Gastrocnemius medialis (tissue), 4 donors: Measurements from ENCODE around the gene CLEC3B. TPM values are rescaled to one million over a fixed set of nuclear protein-coding genes. Genes with fewer than 3 reads are reported as not detected.

Source experiments
- ATAC-seq, 2 donors: fragments of 150-250 bp; one replicate each; pipeline ENCODE4 v1.9.1; 2016
- DNase-seq, 2 donors: peaks; one replicate each; pipeline ENCODE4 v3.0.0-alpha.2; 2019
- H3K27ac ChIP-seq, 4 donors: fragments of 200-600 bp; sonication (generic); 1 replicate in 1 of 4; 2 replicates in 3 of 4; pipeline ENCODE4 v1.5.1; 2016 to 2018; ENCODE audit warnings: mild to moderate bottlenecking in 2 of 4, moderate library complexity in 1 of 4
- H3K27me3 ChIP-seq, 3 donors: fragments of 200-600 bp; sonication (generic) in 2 of 3; 1 replicate in 1 of 3; 2 replicates in 2 of 3; pipeline versions ENCODE4 v1.5.1 to v1.6.0; 2016 to 2019; ENCODE audit warnings: mild to moderate bottlenecking in 1 of 3, moderate library complexity in 1 of 3
- H3K36me3 ChIP-seq, 2 donors: fragments of 200-600 bp; sonication (generic) in 1 of 2; one replicate each; pipeline ENCODE4 v1.5.1; 2017 to 2018
- H3K4me1 ChIP-seq, 2 donors: fragments of 200-600 bp; sonication (generic) in 1 of 2; one replicate each; pipeline ENCODE4 v1.5.1; 2016 to 2017; ENCODE audit warnings: mild to moderate bottlenecking in 2 of 2
- H3K4me3 ChIP-seq, 4 donors: fragments of 200-600 bp; sonication (generic) in 3 of 4; 1 replicate in 1 of 4; 2 replicates in 3 of 4; pipeline ENCODE4 v1.5.1; 2016 to 2019; ENCODE audit warnings: mild to moderate bottlenecking in 2 of 4
- H3K9me3 ChIP-seq, 3 donors: fragments of 200-600 bp; sonication (generic) in 2 of 3; 1 replicate in 1 of 3; 2 replicates in 2 of 3; pipeline ENCODE4 v1.5.1; 2016 to 2019
- POLR2A ChIP-seq, 2 donors: fragments of 450-650 bp; IDR thresholded peaks; one replicate each; pipeline ENCODE4 v1.6.1; 2017; ENCODE audit warnings: antibody characterized with exemption in 2 of 2, mild to moderate bottlenecking in 2 of 2, moderate library complexity in 2 of 2
- in situ Hi-C, 4 donors: fragments of 200-750 bp; cut with MboI; loops; one replicate each; pipeline versions ENCODE4 v1.15.0 to v1.8.0; 2017; ENCODE audit warnings: low sequenced_read_pairs in 4 of 4
- intact Hi-C: fragments of 100-400 bp; cut with DNase I; formaldehyde crosslinking; loops from one replicate; pipeline ENCODE4 v1.15.1; 2023; ENCODE audit warnings: low total_unique reads
- total RNA-seq, 4 donors: library from RNA; depleted of rRNA; stranded (reverse); fragments of >200 nt; gene quantifications; one replicate each; pipeline versions ENCODE4 v1.1.0 to v1.2.3, GENCODE V29; 2016
- TF ChIP-seq, protein P1 (sequence below), 5 experiments: fragments of 450-650 bp in 3 of 5; fragments of 200-600 bp in 2 of 5; sonication (generic) in 2 of 5; IDR thresholded peaks in 4 of 5; conservative IDR thresholded peaks in 1 of 5; 1 replicate in 4 of 5; 2 replicates in 1 of 5; pipeline ENCODE4 v1.5.1; 2016 to 2019; ENCODE audit warnings: antibody characterized with exemption in 5 of 5, mild to moderate bottlenecking in 3 of 5, moderate library complexity in 3 of 5

CLEC3B gene
- total RNA-seq, 4 donors from 2014 or later: 14.5 to 23.4 (median 20.7) TPM

DNA sequence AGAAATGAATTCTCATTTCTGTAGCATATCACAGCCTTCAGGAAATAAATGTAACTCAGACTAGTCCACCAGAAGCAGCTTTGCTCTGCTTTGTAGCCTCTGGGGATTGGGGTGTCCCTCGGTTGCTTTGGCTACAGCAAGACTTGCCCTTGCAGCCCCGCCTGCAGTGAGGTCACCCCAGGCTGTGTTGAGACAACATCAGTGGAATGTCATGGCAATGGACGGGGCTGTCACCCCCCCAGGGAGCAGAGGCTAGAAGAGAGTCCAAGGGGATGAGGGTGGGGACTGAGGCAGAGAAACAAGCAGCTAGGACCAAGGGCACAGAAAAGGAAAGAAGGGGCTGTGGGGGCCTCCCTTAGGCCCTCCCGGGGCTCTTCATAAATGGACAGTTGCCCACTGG, 854 bp downstream of the CLEC3B start:
- Histone ChIP-seq H3K9me3 (no peaks in the 10 kb centered on the region), H3K4me1 (peaks cover 34 to 37% of the 10 kb centered on the region in 2 donors), H3K27me3 (peaks cover 0 to 9% (median 3%) of the 10 kb centered on the region in 3 donors), H3K4me3 (peak overlapping the region in 3 of 4 donors; percentile 31 to 48 (median 32)), H3K36me3 (no peaks in the 10 kb centered on the region), H3K27ac (peak overlapping the region; percentile 41 to 66 (median 58))
- DNase-seq (peak; percentile 59 to 78), ATAC-seq (peak in 1 of 2 donors; percentile 73)
- intact Hi-C loops (no loop called here), in situ Hi-C loops (loop anchor here (25.0 kb wide), 3 partner anchors 460 to 635 kb away; no protein-coding TSS in a partner anchor)
- TF ChIP-seq, protein P1, sequence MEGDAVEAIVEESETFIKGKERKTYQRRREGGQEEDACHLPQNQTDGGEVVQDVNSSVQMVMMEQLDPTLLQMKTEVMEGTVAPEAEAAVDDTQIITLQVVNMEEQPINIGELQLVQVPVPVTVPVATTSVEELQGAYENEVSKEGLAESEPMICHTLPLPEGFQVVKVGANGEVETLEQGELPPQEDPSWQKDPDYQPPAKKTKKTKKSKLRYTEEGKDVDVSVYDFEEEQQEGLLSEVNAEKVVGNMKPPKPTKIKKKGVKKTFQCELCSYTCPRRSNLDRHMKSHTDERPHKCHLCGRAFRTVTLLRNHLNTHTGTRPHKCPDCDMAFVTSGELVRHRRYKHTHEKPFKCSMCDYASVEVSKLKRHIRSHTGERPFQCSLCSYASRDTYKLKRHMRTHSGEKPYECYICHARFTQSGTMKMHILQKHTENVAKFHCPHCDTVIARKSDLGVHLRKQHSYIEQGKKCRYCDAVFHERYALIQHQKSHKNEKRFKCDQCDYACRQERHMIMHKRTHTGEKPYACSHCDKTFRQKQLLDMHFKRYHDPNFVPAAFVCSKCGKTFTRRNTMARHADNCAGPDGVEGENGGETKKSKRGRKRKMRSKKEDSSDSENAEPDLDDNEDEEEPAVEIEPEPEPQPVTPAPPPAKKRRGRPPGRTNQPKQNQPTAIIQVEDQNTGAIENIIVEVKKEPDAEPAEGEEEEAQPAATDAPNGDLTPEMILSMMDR (IDR thresholded peaks at IDR 0.05 in 4 of 5, conservative IDR thresholded peaks at IDR 0.05 in 1 of 5): no peak
- no peak for TF ChIP-seq POLR2A (IDR thresholded peaks at IDR 0.05)

DNA sequence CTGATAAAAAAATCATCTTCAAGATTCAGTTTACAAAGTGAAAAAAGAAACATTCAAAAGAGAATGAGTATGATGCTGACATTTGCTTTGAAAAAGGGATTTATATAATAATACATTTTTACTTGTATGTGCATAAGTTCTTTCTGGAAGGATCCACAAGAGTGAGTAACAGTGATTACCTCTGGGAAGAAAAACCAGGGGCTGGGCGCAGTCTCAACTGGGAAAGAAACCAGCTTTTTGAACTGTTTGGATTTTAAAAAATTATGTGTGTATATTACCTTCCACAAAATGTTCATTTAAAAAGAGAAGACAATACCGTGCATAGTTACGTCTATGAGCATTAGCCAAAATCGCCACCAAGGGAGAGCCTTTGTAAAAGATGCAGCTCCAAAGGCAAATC, 1.3 kb downstream of the CLEC3B start:
- Histone ChIP-seq H3K4me1 (peaks cover 30 to 37% of the 10 kb centered on the region in 2 donors), H3K4me3 (peak overlapping the region in 3 of 4 donors; percentile 31 to 48 (median 32)), H3K9me3 (no peaks in the 10 kb centered on the region), H3K27ac (peak overlapping the region; percentile 41 to 66 (median 58)), H3K27me3 (peaks cover 0 to 9% (median 3%) of the 10 kb centered on the region in 3 donors), H3K36me3 (no peaks in the 10 kb centered on the region)
- no peak for DNase-seq
- intact Hi-C loops: no loop called here
- in situ Hi-C loops: loop anchor here (25.0 kb wide), 3 partner anchors 460 to 635 kb away; no protein-coding TSS in a partner anchor
- ATAC-seq: no peak
- TF ChIP-seq POLR2A (IDR thresholded peaks at IDR 0.05): no peak
- TF ChIP-seq, protein P1 (IDR thresholded peaks at IDR 0.05 in 4 of 5, conservative IDR thresholded peaks at IDR 0.05 in 1 of 5): no peak

DNA sequence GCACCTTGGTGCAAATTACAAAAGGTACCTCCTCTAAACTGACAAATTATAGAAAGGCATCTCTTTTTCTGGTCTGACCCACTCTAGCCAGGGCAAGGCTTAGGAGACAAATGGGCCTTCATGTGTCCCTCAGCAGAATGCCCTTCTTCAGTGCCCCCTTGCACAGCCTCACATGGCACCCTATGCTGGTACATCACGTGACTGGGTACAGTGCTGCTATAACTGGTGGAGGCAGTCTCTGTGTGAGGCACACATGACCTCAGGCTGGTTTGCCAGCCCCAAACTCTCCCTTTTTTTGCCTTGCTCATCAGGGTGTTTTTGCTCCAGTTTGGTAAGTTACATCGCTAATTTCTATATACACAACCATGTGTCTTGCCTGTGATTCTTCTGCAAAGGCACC, 3.1 kb downstream of the CLEC3B start:
- Histone ChIP-seq H3K36me3 (no peaks in the 10 kb centered on the region), H3K4me1 (peaks cover 30 to 36% of the 10 kb centered on the region in 2 donors), H3K27me3 (peaks cover 0 to 9% (median 3%) of the 10 kb centered on the region in 3 donors), H3K4me3 (no peak overlapping the region), H3K27ac (peak overlapping the region in 3 of 4 donors; percentile 15 to 66 (median 60)), H3K9me3 (no peaks in the 10 kb centered on the region)
- ATAC-seq (no peak), DNase-seq (no peak)
- no peak for TF ChIP-seq POLR2A (IDR thresholded peaks at IDR 0.05)
- TF ChIP-seq, protein P1 (IDR thresholded peaks at IDR 0.05 in 4 of 5, conservative IDR thresholded peaks at IDR 0.05 in 1 of 5): no peak
- intact Hi-C loops (no loop called here), in situ Hi-C loops (loop anchor here (25.0 kb wide), 3 partner anchors 458 to 633 kb away; no protein-coding TSS in a partner anchor)

DNA sequence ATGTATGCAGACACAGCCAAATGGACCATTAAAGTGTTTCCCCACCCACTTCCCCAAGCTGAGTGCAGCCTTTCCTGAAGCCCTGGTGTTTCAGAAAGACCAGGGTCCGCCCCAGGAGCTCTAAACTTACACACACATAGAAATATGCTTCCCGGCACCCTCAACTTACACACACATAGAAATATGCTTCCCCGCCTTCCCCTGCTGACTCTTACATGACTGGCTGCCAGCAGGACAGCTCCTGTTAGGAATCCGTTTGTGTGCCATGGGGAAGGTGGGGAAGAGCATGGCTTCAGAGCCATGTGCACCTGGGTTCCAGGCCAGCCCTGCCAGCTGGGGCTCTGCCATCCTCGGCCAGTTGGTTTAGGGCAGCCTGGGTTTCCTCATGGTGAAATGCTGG, 3.6 kb downstream of the CLEC3B start:
- intact Hi-C loops: loop anchor here (10.0 kb wide), 2 partner anchors 385 to 635 kb away; no protein-coding TSS in a partner anchor
- TF ChIP-seq POLR2A (IDR thresholded peaks at IDR 0.05): no peak
- TF ChIP-seq, protein P1 (IDR thresholded peaks at IDR 0.05 in 4 of 5, conservative IDR thresholded peaks at IDR 0.05 in 1 of 5): no peak
- DNase-seq (no peak), ATAC-seq (no peak)
- Histone ChIP-seq H3K9me3 (no peaks in the 10 kb centered on the region), H3K27ac (peak overlapping the region in 1 of 4 donors; percentile 60), H3K36me3 (no peaks in the 10 kb centered on the region), H3K4me1 (peaks cover 27 to 34% of the 10 kb centered on the region in 2 donors), H3K4me3 (no peak overlapping the region), H3K27me3 (peaks cover 0 to 9% (median 3%) of the 10 kb centered on the region in 3 donors)
- in situ Hi-C loops: loop anchor here (25.0 kb wide), 3 partner anchors 458 to 633 kb away; no protein-coding TSS in a partner anchor
